CD4-positive, alpha-beta T cell (primary cell): ENCODE data around the gene TRUB2. TPM values are rescaled to one million over a fixed set of nuclear protein-coding genes. Genes with fewer than 3 reads are reported as not detected.
A peak's percentile ranks its signal among the peaks of the same experiment; 100 is the strongest.

Source experiments
- ATAC-seq: fragments of 200-7000 bp; cut with Tn5 transposase; one replicate; pipeline ENCODE4 v1.10.0; 2022; ENCODE audit warnings: mild to moderate bottlenecking; ENCODE audit not compliant: poor library complexity
- CTCF ChIA-PET: fragments of 350-600 bp; sonication (Branson Sonifier 250); formaldehyde crosslinking; loops from one replicate; lab custom pipeline; 2021; ENCODE audit warnings: antibody characterized with exemption, inconsistent platforms; lab: Charles Lee
- POLR2A ChIA-PET: fragments of 350-600 bp; sonication (Branson Sonifier 250); formaldehyde crosslinking; loops from one replicate; lab custom pipeline; 2021; ENCODE audit warnings: antibody characterized with exemption, inconsistent platforms; lab: Charles Lee
- DNase-seq, 14 experiments: peaks; one replicate each; pipeline ENCODE4 v3.0.0-alpha.2; 2013 to 2020; ENCODE audit warnings: mixed read lengths in 2 of 14
- H3K27ac ChIP-seq, 2 donors: one replicate each; pipeline versions ENCODE4 v1.5.1 to v1.7.0; 2013; ENCODE audit warnings: low read length in 2 of 2, low read depth in 1 of 2, mild to moderate bottlenecking in 1 of 2
- H3K27me3 ChIP-seq, 2 experiments: 1 replicate in 1 of 2; 2 replicates in 1 of 2; pipeline versions ENCODE4 v1.6.1 to v1.7.0; 2013; ENCODE audit warnings: low read length in 2 of 2, control low read depth in 1 of 2, mild to moderate bottlenecking in 1 of 2, moderate library complexity in 1 of 2; ENCODE audit not compliant: insufficient read depth in 2 of 2, control insufficient read depth in 1 of 2
- H3K36me3 ChIP-seq: one replicate; pipeline ENCODE4 v1.6.1; 2013; ENCODE audit warnings: low read length, control low read depth; ENCODE audit not compliant: insufficient read depth
- H3K4me1 ChIP-seq: one replicate; pipeline ENCODE4 v1.6.1; 2013; ENCODE audit warnings: low read length, control low read depth; ENCODE audit not compliant: insufficient read depth
- H3K4me3 ChIP-seq: one replicate; pipeline ENCODE4 v1.5.1; 2013; ENCODE audit warnings: mild to moderate bottlenecking, low read length, moderate library complexity
- H3K9me3 ChIP-seq, 2 experiments: 1 replicate in 1 of 2; 2 replicates in 1 of 2; pipeline versions ENCODE4 v1.6.1 to v1.7.0; 2013; ENCODE audit warnings: low read length in 2 of 2, mild to moderate bottlenecking in 2 of 2, control low read depth in 1 of 2, moderate library complexity in 1 of 2; ENCODE audit not compliant: control insufficient read depth in 1 of 2, insufficient read depth in 1 of 2
- H3K27ac Mint-ChIP-seq: one replicate; pipeline ENCODE4 v1.8.0; 2020; ENCODE audit warnings: mixed read lengths
- H3K27me3 Mint-ChIP-seq: one replicate; pipeline ENCODE4 v1.8.0; 2021; ENCODE audit warnings: mixed read lengths
- H3K36me3 Mint-ChIP-seq: one replicate; pipeline ENCODE4 v1.8.0; 2021; ENCODE audit warnings: low read depth, mixed read lengths
- H3K4me1 Mint-ChIP-seq: one replicate; pipeline ENCODE4 v1.8.0; 2021; ENCODE audit warnings: low read depth, mixed read lengths
- H3K4me3 Mint-ChIP-seq: one replicate; pipeline ENCODE4 v1.8.0; 2020; ENCODE audit warnings: mild to moderate bottlenecking, mixed read lengths
- H3K9me3 Mint-ChIP-seq: one replicate; pipeline ENCODE4 v1.8.0; 2020; ENCODE audit warnings: mixed read lengths
- intact Hi-C, 2 experiments: fragments of 100-400 bp; cut with DNase I in 1 of 2; cut with micrococcal nuclease in 1 of 2; formaldehyde crosslinking; loops; one replicate each; pipeline versions ENCODE4 v1.15.1 to v1.9.0; 2023 to 2025; cut with DNase I, micrococcal nuclease
- total RNA-seq, 174 experiments: library from RNA in 2 of 174; stranded (reverse) in 2 of 174; gene quantifications; one replicate each; pipeline ENCODE4 v1.2.3 and lab custom pipeline; 2021 to 2026
- TF ChIP-seq, protein P1 (sequence below): fragments of 200-600 bp; IDR thresholded peaks from one replicate; pipeline ENCODE4 v1.8.0; 2022; ENCODE audit warnings: antibody characterized with exemption, mild to moderate bottlenecking

Gene TRUB2
- total RNA-seq, 2 experiments from 2014 or later: 4.8 to 6.5 TPM

- ATAC-seq (no peak), DNase-seq (no peak)
- Mint-ChIP-seq H3K36me3 (peaks cover 51% of the 10 kb centered on the region), H3K9me3 (no peaks in the 10 kb centered on the region), H3K27ac (no peak overlapping the region), H3K4me1 (no peaks in the 10 kb centered on the region), H3K27me3 (no peaks in the 10 kb centered on the region), H3K4me3 (no peak overlapping the region)
- Histone ChIP-seq H3K36me3 (peaks cover 65% of the 10 kb centered on the region), H3K9me3 (no peaks in the 10 kb centered on the region), H3K4me3 (no peak overlapping the region), H3K4me1 (no peaks in the 10 kb centered on the region), H3K27me3 (no peaks in the 10 kb centered on the region), H3K27ac (no peak overlapping the region)
- TF ChIP-seq, protein P1, sequence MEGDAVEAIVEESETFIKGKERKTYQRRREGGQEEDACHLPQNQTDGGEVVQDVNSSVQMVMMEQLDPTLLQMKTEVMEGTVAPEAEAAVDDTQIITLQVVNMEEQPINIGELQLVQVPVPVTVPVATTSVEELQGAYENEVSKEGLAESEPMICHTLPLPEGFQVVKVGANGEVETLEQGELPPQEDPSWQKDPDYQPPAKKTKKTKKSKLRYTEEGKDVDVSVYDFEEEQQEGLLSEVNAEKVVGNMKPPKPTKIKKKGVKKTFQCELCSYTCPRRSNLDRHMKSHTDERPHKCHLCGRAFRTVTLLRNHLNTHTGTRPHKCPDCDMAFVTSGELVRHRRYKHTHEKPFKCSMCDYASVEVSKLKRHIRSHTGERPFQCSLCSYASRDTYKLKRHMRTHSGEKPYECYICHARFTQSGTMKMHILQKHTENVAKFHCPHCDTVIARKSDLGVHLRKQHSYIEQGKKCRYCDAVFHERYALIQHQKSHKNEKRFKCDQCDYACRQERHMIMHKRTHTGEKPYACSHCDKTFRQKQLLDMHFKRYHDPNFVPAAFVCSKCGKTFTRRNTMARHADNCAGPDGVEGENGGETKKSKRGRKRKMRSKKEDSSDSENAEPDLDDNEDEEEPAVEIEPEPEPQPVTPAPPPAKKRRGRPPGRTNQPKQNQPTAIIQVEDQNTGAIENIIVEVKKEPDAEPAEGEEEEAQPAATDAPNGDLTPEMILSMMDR: no peak
- intact Hi-C loops: loop anchor here in 1 of 2 experiments (10.0 kb wide), 1 partner anchor 64 kb away; the partner anchor contains the start of gene CIZ1
- ChIA-PET POLR2A (no interaction called here), CTCF (no interaction called here)
Measured at GRCh38 chr9:128258326-128258725, 63.9 kb downstream of the TRUB2 start.

GRCh38 chr9:128257907-128258306 is 64.3 kb downstream of the TRUB2 start:
- Histone ChIP-seq H3K27ac (no peak overlapping the region), H3K36me3 (peaks cover 64% of the 10 kb centered on the region), H3K4me1 (no peaks in the 10 kb centered on the region), H3K9me3 (no peaks in the 10 kb centered on the region), H3K4me3 (no peak overlapping the region), H3K27me3 (no peaks in the 10 kb centered on the region)
- ChIA-PET CTCF (no interaction called here), POLR2A (no interaction called here)
- Mint-ChIP-seq H3K4me3 (no peak overlapping the region), H3K27ac (no peak overlapping the region), H3K27me3 (no peaks in the 10 kb centered on the region), H3K4me1 (no peaks in the 10 kb centered on the region), H3K9me3 (no peaks in the 10 kb centered on the region), H3K36me3 (peaks cover 48% of the 10 kb centered on the region)
- ATAC-seq (no peak), DNase-seq (peak in 1 of 14 experiments; percentile 15)
- TF ChIP-seq, protein P1: no peak
- intact Hi-C loops: loop anchor here in 1 of 2 experiments (10.0 kb wide), 1 partner anchor 63 kb away; the partner anchor contains the start of gene CIZ1

DNA sequence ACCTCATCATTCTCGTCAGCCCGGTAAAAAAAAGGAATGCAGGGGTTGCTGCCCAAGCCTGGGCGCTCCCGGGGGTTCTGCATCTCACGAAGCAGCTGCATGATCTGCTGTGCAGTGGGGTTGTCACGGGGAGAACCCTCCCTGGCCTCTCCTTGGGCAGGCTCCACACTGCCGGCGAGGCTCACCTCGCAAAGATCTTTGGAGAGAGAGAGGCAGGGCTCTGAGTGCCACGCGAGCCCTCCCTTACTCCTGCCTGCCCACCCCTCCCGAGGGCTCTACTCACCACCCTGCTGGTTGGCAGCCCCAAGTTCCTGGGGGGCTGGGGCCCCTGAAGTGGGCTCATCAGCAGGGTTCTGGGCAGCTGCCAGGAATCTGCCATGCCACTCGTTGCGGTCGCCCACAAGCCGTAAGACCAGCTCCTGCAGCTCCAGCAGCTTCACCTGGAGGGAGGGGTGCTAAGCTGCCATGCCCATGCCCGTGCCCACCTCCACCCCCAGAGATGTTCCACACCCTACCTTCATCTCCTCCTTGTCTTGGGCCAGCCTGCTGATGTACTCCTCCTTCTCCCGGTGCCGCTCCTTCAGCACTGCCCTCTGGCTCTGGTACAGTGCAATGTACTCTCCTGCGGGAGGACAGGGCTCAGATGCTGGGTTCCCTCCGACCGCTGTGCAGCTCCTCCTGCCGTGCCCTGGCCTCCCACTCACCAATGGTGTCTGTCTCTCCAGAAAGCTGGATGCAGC is 65.0 kb downstream of the TRUB2 start:
- H3K27ac ChIP-seq: no peak overlapping the region

More for the DNA sequence above, 65.0 kb downstream of the TRUB2 start:
- Histone ChIP-seq H3K9me3 (no peaks in the 10 kb centered on the region), H3K36me3 (peaks cover 57% of the 10 kb centered on the region), H3K4me3 (no peak overlapping the region), H3K4me1 (no peaks in the 10 kb centered on the region), H3K27me3 (no peaks in the 10 kb centered on the region)
- peaks cover 1% of the 10 kb centered on the region for H3K27me3 Mint-ChIP-seq
- ATAC-seq: no peak
- H3K9me3 Mint-ChIP-seq: no peaks in the 10 kb centered on the region
- no peak overlapping the region for H3K27ac Mint-ChIP-seq
- TF ChIP-seq, protein P1: no peak
- peak in 1 of 14 experiments; percentile 11 for DNase-seq
- ChIA-PET CTCF (no interaction called here), POLR2A (no interaction called here)
- peaks cover 2% of the 10 kb centered on the region for H3K4me1 Mint-ChIP-seq
- H3K36me3 Mint-ChIP-seq: peaks cover 41% of the 10 kb centered on the region
- no peak overlapping the region for H3K4me3 Mint-ChIP-seq
- intact Hi-C loops: loop anchor here in 1 of 2 experiments (10.0 kb wide), 1 partner anchor 62 kb away; the partner anchor contains the start of gene CIZ1

Other genes with a start within 250 kb of the TRUB2 start
- gene PTGES2, start 194.7 kb downstream of the TRUB2 start, total RNA-seq: 10 to 100 TPM; 43.7 to 43.8 TPM
- not detected for gene LCN2, start 173.0 kb downstream of the TRUB2 start, total RNA-seq
- 10 to 100 TPM; 53.6 to 55.9 TPM for gene BBLN, start 162.2 kb downstream of the TRUB2 start, total RNA-seq
- 100 to 1,000 TPM; 106 to 107 TPM for gene CIZ1, start 130.9 kb downstream of the TRUB2 start, total RNA-seq
- 1 to 10 TPM; 1.8 to 2.5 TPM for gene DNM1, start 119.1 kb downstream of the TRUB2 start, total RNA-seq
- 10 to 100 TPM; 44.3 to 48.3 TPM for gene GOLGA2, start 46.4 kb downstream of the TRUB2 start, total RNA-seq
- gene SWI5, start 46.2 kb downstream of the TRUB2 start, total RNA-seq: 1 to 10 TPM; 3.0 to 4.1 TPM
- 10 to 100 TPM; 20.7 to 21.7 TPM for gene COQ4, start 392 bp upstream of the TRUB2 start, total RNA-seq
- gene SLC27A4, start 18.1 kb upstream of the TRUB2 start, total RNA-seq: 1 to 10 TPM; 2.2 to 3.1 TPM
- 10 to 100 TPM; 28.4 to 28.8 TPM for gene URM1, start 48.9 kb upstream of the TRUB2 start, total RNA-seq
- under 1 TPM; 0.30 to 0.31 TPM for gene CERCAM, start 98.4 kb upstream of the TRUB2 start, total RNA-seq
- 10 to 100 TPM; 18.3 to 21.3 TPM for gene ODF2, start 133.6 kb upstream of the TRUB2 start, total RNA-seq
- gene GLE1, start 182.3 kb upstream of the TRUB2 start, total RNA-seq: 1 to 10 TPM; 8.0 to 8.4 TPM
- 100 to 1,000 TPM; 386 to 392 TPM for gene SPTAN1, start 230.1 kb upstream of the TRUB2 start, total RNA-seq